Measurements from ENCODE around the gene CDC20.
"Not testable (repeated sequence)": the region's sequence is repeated elsewhere in the genome, so short reads cannot be mapped to it uniquely, and the experiment has no call there.

CDC20 gene

GRCh38 chr1:43386676-43387075 is 27.9 kb downstream of the CDC20 start:
- DNase-seq = no peak

- DNase-seq = no peak
These were observed 29.3 kb downstream of the CDC20 start for GRCh38 chr1:43387976-43388599.

GRCh38 chr1:43388613-43389012 is 29.8 kb downstream of the CDC20 start:
- no peak for DNase-seq

GRCh38 chr1:43389326-43390313 is 30.8 kb downstream of the CDC20 start, which contains the start of the genes MED8 and SZT2:
Gene MED8 (minus strand): TSS chr1:43389800. CDS start chr1:43389764, 36 bp downstream.
Gene SZT2 (plus strand): TSS chr1:43389899. CDS start chr1:43389969, 70 bp downstream.
- DNase-seq = peak; percentile 85 to 94

- DNase-seq = no peak
These were observed 33.9 kb downstream of the CDC20 start for GRCh38 chr1:43392702-43393101.

- no peak for DNase-seq
These were observed 36.7 kb downstream of the CDC20 start for GRCh38 chr1:43395523-43395922.

- no peak for DNase-seq
These were observed 37.3 kb downstream of the CDC20 start for GRCh38 chr1:43396059-43396458.

- DNase-seq = no peak
These were observed 39.4 kb downstream of the CDC20 start for GRCh38 chr1:43398227-43398626.

GRCh38 chr1:43400441-43400840 is 41.7 kb downstream of the CDC20 start:
- not testable (repeated sequence) for DNase-seq

GRCh38 chr1:43402089-43402865 is 43.5 kb downstream of the CDC20 start:
- DNase-seq = no peak

- DNase-seq = no peak
These were observed 45.6 kb downstream of the CDC20 start for GRCh38 chr1:43404353-43404752.

- no peak for DNase-seq
These were observed 46.6 kb downstream of the CDC20 start for GRCh38 chr1:43405219-43405875.

- DNase-seq = no peak
These were observed 47.1 kb downstream of the CDC20 start for GRCh38 chr1:43405876-43406234.

GRCh38 chr1:43410571-43410970 is 51.8 kb downstream of the CDC20 start:
- no peak for DNase-seq

Measured in stimulated activated CD4-positive, alpha-beta T cell treated with anti-CD3 and anti-CD28 coated beads, Interleukin-2, amount 100 ng/mL, for 48 hours (primary cell).